Kidney tubule cell (primary cell): ENCODE measurements around the gene SEC62.
A peak's percentile ranks its signal among the peaks of the same experiment; 100 is the strongest.

Experiments used
- DNase-seq: peaks from one replicate; pipeline ENCODE4 v3.0.0-alpha.2; 2018; ENCODE audit warnings: low spot score

SEC62 gene, protein sequence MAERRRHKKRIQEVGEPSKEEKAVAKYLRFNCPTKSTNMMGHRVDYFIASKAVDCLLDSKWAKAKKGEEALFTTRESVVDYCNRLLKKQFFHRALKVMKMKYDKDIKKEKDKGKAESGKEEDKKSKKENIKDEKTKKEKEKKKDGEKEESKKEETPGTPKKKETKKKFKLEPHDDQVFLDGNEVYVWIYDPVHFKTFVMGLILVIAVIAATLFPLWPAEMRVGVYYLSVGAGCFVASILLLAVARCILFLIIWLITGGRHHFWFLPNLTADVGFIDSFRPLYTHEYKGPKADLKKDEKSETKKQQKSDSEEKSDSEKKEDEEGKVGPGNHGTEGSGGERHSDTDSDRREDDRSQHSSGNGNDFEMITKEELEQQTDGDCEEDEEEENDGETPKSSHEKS

DNA sequence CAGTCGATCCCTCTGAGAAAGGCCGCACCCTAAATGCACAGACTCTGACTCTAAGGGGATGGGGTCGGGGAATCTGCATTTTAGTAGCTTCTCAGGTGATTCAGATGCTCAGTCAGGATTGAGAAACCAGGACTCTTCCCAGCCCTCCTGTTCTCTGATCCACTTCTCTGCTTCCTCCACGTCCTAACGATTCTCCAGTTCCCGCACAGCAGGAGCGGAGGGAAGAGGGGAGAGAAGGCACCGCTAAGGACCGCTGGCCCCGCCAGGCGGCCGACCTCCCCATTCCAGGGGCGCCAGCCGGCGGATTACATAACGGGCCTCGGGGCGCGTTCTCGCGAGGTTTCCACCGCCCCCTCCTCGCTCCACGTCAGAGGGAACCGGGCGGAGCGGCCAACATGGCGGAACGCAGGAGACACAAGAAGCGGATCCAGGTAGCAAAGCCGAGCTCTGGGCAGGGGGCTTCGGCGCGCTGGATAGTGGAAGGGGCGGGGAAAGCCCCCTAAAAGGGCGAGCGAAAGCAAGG lies at the start of gene SEC62:
Gene SEC62, plus strand, starts transcription at position 380 of the 523 bp plus-strand sequence. Its CDS starts 16 bp downstream, at position 396.
- DNase-seq = peak; percentile 90

DNA sequence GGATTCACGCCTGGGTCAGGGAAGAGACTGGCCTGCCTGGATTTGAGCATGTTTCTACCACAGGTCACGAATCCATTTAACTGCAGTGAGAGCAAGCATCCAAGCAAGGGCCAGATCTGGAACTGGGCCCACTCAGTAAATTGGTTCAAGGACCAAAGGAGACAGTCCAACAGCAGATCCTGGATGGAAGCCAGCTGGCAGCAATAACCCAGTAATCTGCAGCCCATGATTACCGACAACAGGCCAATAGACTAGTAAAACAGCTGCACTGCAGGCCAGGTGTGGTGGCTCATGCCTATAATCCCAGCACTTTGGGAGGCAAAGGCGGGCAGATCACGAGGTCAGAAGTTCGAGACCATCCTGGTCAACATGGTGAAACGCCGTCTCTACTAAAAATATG lies 43.4 kb upstream of the SEC62 start:
- peak; percentile 17 for DNase-seq

DNA sequence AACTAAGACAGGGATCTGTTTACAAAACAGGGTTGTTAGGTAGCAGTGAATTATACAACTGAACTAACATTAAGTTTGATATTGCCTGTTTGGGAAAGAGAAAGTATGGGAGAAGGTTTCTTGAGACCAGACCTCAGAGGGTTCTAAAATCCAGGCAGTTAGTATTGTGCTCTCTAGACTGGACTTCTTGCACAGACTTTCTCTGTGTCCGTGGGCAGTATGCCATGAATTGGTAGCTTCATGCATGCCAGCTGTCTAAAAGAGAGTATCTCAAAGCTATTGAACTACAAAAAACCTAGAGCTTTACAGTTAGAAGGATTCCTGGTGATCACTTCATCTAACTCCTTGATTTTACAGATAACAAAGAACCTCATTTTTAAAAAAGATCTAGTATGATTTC lies 42.8 kb upstream of the SEC62 start:
- no peak for DNase-seq

DNA sequence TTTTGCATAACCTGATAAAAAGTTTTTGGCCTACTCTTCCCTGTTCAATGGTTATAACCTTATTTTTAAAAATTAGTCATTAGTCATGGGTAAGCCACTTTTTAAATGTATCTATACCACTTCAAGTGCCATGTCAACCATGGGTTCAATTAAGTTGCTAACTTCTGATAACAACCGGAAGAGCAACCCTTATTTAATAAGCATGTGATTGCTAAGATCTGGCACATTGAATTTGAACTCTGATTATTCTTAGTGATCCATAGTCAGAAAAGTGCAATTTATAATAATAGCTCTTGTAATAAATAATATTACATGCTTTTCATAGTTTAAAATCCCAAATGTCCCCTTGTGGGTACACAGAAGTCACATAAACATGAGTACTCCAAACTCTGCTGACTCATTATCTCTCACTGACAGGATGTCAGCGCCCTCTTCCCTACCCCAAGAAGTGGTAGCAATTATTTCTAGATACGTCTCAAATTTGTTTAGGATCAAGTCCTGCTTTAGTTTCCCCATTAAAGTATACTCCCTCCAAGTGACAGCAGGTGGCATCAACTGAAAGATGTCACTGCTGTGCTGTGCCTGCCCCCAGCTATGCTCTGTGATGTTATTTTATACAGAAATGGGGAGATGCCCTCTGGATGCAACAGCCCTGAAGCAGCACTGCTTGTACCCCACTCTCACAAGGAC lies 36.6 kb upstream of the SEC62 start:
- no peak for DNase-seq

- no peak for DNase-seq
Observed at GRCh38 chr3:169930843-169931242, 35.8 kb upstream of the SEC62 start.

GRCh38 chr3:169931747-169932520 lies 34.7 kb upstream of the SEC62 start:
- DNase-seq = peak; percentile 37

DNA sequence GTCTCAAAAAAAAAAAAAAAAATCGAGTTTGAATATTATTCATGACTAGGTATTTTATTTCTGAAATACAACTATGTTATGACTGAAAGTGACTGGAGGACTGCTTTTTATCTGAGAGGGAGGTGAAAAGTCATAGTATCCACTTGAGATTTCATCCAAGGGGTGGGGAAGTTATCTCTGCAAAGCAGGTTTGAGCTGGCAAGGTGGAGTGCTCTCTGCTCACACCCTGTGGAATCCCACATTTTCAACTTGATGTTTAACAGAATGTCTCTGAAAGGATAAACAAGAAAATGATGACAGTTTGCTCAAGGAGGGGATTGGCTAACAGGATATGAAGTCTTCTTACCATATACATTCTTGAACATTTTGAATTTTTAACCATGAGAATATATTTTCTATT lies 27.3 kb upstream of the SEC62 start:
- no peak for DNase-seq

DNA sequence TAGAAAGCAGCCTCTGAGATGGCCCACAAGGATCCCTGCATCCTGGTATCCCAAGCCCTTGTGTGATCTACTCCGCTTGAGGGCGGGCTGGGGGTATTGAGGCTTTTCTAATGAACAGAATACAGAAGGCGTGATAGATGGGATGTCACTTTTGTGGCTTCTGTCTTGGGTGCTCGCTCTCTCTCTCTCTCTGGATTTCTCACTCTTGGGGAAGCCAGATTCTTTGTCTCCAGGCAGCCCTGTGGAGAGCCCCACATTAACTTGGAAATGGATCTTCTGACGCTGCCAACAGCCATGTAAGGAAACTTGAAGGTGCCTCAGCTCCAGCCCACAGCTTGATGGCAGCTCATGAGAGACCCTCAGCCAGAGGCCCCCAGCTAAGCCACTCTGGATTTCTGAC lies 26.9 kb upstream of the SEC62 start:
- DNase-seq = no peak

- peak; percentile 9 for DNase-seq
Observed at GRCh38 chr3:169940470-169941181, 26.0 kb upstream of the SEC62 start.

DNA sequence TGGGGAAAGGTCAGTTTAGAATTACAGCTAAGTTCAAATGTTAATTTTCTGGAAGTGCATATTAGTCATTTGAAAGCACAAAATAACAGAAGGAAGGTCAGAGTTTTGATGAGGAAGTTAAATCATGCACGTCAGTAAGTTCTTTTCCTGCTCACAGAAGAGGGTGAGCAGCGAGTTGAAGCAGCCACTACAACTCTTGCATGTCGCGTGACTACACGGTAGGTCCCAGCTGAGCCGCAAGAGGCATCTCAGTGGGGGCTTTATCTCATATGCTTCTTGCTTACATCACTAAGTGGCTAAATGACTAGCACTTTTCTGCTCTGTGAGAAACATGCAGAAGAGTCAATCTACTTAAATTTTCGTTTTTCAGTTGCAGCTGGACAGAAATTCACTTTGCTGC lies 21.3 kb upstream of the SEC62 start:
- peak; percentile 59 for DNase-seq

- no peak for DNase-seq
Observed at GRCh38 chr3:169946336-169946735, 20.3 kb upstream of the SEC62 start.

DNA sequence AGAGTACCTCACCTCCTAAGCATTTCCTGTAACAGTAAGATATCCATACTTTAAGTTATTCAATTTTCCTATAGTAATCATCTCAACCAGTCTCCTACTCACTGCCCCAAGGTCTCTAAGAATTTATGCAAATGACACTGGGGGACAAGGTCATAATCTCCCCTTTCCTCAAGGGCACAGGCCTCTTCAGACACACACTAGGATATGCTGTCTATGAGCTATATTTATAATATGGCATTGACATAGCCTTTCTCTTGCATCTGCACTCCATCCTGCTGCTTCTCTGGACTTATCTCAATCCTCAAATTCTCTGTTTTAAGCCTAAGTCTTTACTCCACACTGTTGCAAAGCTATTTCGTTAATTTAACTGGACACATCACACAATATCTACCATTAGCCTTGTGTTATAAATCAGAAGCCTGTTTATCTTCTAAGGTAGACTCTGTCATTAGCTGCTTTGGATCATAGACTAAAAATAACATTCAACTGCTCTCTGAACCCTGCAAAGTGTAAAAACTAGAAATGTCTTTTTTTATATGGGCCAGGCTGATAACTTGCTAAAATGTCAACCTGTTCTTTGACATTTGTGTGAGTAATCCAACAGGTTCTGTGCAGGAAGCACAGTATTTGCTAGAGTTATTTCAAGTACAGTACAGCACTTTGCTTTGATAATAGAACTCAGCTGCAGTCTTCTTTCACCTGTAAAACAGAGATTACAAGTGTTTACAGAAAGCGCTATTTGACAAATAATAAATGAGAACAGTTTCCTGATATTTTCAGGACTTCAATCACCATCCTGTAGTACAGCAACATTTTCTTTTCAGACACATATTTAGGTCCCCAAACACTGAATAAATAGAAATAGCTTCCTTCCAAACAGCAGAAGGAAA lies 17.8 kb upstream of the SEC62 start:
- DNase-seq = no peak

DNA sequence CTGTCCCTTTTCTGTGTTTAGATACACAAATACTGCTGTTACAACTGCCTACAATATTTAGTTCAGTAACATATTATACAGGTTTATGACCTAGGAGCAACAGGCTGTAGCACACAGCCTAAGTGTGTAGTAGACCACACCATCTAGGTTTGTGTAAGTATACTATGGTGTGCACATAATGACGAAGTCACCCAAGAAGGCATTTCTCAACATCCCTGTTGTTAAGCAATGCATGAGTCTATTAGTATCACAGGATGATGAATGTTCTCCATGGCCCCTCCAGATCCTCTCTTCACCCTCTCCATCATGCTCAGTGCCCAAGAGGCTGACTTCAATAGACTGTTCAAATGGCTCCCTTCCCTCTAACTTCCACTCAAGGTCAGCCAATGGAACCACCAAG lies 14.6 kb upstream of the SEC62 start:
- DNase-seq = no peak

- DNase-seq = no peak
Observed at GRCh38 chr3:169953462-169954141, 13.0 kb upstream of the SEC62 start.

- DNase-seq = no peak
Observed at GRCh38 chr3:169954142-169954756, 12.4 kb upstream of the SEC62 start.

- DNase-seq = no peak
Observed at GRCh38 chr3:169955406-169955805, 11.2 kb upstream of the SEC62 start.

- peak; percentile 61 for DNase-seq
Observed at GRCh38 chr3:169964176-169964575, 2.4 kb upstream of the SEC62 start.

DNA sequence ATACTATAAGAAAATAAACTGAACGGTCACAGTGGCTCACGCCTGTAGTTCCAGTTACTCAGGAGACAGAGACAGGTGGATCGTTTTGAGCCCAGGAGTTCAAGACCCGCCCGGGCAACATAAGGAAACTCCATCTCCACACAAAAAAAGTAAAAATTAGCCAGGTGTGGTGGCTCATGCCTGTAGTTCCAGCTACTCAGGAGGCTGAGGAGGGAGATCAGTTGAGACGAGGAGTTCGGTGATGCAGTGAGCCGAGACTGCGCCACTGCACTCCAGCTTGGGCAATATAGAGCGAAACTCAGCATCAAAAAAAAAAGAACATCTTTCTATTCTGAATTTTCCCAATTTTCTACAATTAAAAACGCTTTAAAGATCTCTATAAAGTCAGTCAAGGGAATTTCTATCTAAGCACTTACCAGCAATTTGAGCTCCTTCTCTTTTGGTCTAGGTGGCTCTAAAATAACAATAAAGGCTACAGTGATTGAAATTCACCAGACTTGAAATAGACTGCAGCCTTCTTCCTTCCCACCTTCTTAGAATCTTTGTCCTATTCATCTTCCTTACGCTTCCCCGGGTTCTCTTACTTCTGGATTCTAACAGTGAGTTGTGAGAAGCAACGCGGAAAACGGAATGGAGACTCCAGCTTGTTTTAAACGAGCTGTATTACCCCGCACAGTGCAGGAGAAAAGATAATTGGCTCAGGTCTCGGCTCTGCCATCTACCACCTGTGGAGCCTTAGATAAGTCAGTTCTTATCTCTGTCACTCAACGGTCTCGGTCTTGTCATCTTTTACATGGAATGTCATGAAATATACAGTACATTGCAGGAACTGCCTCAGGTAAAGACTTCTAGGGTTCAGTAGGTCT lies 812 bp upstream of the SEC62 start:
- DNase-seq = no peak
